IPS-20b (cell line): ENCODE data around the gene PAPSS1.

Experiments
- H3K27ac ChIP-seq: one replicate; pipeline ENCODE4 v1.5.1; 2013; ENCODE audit warnings: low read length
- H3K27me3 ChIP-seq: 2 replicates; pipeline ENCODE4 v1.6.1; 2013; ENCODE audit warnings: mild to moderate bottlenecking, low read length, inconsistent platforms; ENCODE audit not compliant: insufficient read depth
- H3K36me3 ChIP-seq: 2 replicates; pipeline ENCODE4 v1.6.1; 2013; ENCODE audit warnings: low read depth, mild to moderate bottlenecking, inconsistent platforms, low read length, moderate library complexity; ENCODE audit not compliant: insufficient read depth
- H3K4me1 ChIP-seq: 2 replicates; pipeline ENCODE4 v1.6.1; 2013; ENCODE audit warnings: mild to moderate bottlenecking, control low read depth, inconsistent platforms, low read length, moderate library complexity; ENCODE audit not compliant: insufficient read depth
- H3K4me3 ChIP-seq: 2 replicates; pipeline ENCODE4 v1.5.1; 2013; ENCODE audit warnings: mild to moderate bottlenecking, low read length, inconsistent platforms
- H3K9ac ChIP-seq: 2 replicates; pipeline ENCODE4 v1.6.1; 2013; ENCODE audit warnings: low read depth, mild to moderate bottlenecking, inconsistent platforms, low read length, moderate library complexity
- H3K9me3 ChIP-seq: 2 replicates; pipeline ENCODE4 v1.6.1; 2013; ENCODE audit warnings: mild to moderate bottlenecking, low read depth, low read length, inconsistent platforms; ENCODE audit not compliant: insufficient read depth

PAPSS1 gene

DNA sequence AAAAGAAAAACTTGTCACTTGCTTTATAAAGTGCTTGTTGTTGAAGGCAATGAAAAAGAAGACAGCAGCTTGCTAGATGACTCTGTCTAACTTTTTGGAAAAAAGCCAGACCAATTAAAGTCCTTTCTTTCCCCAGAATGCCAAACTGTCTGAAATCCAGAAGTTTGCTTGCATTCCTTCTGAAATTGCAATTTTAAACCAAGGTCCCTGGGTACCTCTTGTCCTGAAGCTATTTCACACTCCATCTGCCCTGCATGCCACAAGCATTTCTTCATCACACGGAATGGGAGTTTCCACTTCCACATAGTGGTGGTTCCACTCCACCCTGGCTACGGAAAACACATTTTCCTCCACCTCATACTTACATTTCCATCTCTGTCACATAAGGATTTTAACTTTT, 101.0 kb downstream of the PAPSS1 start:
- Histone ChIP-seq H3K9me3 (peaks cover 4% of the 10 kb centered on the region; the same call in 1 of the 2 replicates), H3K9ac (no peak overlapping the region), H3K4me3 (no peak overlapping the region), H3K27me3 (no peaks in the 10 kb centered on the region), H3K27ac (no peak overlapping the region), H3K4me1 (no peaks in the 10 kb centered on the region), H3K36me3 (peaks cover 1% of the 10 kb centered on the region; the same call in 1 of the 2 replicates)

DNA sequence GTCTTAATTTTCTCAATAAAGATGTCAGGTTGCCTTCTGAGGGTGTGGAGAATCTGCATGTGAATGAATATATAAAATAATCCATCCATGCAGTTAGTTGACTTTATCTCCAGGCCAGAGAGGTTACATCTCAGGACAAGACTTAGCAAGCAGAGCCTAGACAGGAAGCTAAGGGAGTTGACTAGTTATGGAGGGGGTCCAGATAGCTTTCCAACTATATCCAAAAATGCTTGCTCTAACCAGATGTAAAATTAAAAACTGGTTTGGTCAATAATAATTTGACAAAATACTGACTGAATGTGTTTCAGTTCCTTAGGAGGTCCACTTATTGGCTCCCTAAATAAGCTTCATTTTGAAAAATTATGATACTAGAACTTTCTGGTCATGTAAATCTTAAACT, 101.4 kb downstream of the PAPSS1 start:
- no peaks in the 10 kb centered on the region for H3K27me3 ChIP-seq
- H3K27ac ChIP-seq = no peak overlapping the region
- H3K4me3 ChIP-seq = no peak overlapping the region
- H3K4me1 ChIP-seq = no peaks in the 10 kb centered on the region
- H3K9ac ChIP-seq = no peak overlapping the region
- peaks cover 4% of the 10 kb centered on the region; the same call in 1 of the 2 replicates for H3K9me3 ChIP-seq
- H3K36me3 ChIP-seq = peaks cover 3% of the 10 kb centered on the region; the same call in 1 of the 2 replicates

DNA sequence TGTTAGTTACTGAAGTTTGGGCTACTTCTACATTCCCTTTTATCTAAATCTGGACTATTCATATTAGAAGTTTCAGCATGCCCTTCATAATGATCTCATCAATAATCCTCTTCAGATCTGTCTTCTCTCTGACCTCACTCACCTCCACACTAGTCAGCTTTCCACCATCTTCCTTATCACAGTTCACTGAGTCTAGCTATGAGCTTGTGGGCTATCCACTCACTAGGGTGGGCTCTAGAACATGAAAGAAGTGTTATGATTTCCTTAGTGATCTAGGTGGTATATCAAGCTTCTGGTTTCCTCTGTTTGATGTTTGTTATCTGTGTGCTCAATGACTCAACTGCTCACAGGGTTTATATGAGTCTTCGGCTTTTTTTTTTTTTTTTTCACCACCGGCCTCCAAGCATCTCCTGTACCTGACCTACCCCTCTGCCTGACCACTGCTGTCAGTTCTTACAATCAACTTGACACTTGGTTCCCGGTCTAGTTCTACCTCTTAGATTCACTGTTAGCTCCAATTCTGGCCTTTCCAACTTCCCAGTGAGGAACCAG, 103.1 kb downstream of the PAPSS1 start:
- Histone ChIP-seq H3K4me3 (no peak overlapping the region), H3K9ac (no peak overlapping the region), H3K27ac (no peak overlapping the region), H3K27me3 (no peaks in the 10 kb centered on the region), H3K9me3 (no peaks in the 10 kb centered on the region; the same call in 1 of the 2 replicates), H3K4me1 (no peaks in the 10 kb centered on the region), H3K36me3 (peaks cover 9% of the 10 kb centered on the region; the same call in 1 of the 2 replicates)

DNA sequence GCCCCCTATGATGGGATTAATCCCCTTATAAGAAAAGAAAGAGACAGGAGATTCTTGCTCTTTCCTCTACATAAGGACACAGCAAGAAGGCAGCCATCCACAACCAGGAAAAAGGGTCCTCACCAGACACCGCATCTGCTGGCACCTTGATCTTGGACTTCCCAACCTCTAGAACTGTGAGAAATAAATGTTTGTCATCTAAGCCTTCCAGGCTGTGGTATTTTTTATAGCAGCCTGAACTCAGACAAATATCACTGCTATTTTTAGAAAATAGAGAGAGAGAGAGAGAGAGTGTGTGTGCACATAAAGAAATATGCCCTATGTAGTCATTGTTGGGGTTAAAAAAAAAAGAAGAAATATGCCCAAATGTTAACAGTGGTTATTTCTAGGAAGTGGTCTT, 104.2 kb downstream of the PAPSS1 start:
- Histone ChIP-seq H3K4me1 (no peaks in the 10 kb centered on the region), H3K9ac (no peak overlapping the region), H3K9me3 (no peaks in the 10 kb centered on the region; the same call in 1 of the 2 replicates), H3K36me3 (peaks cover 9% of the 10 kb centered on the region; the same call in 1 of the 2 replicates), H3K27ac (no peak overlapping the region), H3K27me3 (no peaks in the 10 kb centered on the region), H3K4me3 (no peak overlapping the region)

DNA sequence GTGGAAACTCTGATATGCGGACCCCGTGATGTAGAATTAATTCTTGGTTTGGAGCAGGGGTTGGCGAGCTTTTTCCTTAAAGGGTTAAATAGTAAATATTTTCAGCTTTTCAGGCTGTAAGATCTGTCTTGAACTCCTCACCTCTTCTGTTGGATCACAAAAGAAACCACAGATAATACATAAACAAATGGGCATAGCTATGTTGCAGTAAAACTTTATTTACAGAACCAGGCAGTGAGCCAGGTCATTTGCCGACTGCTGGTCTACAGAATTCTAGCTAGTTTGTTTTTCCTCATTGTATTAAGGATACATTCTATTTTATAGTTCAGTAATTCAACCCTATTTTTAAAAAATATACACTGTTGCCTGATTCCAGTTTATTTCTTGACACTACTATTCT, 116.6 kb downstream of the PAPSS1 start:
- no peak overlapping the region for H3K27ac ChIP-seq
- no peaks in the 10 kb centered on the region for H3K36me3 ChIP-seq
- no peaks in the 10 kb centered on the region for H3K4me1 ChIP-seq
- H3K9me3 ChIP-seq = no peaks in the 10 kb centered on the region
- H3K9ac ChIP-seq = no peak overlapping the region
- H3K4me3 ChIP-seq = no peak overlapping the region
- no peaks in the 10 kb centered on the region for H3K27me3 ChIP-seq

DNA sequence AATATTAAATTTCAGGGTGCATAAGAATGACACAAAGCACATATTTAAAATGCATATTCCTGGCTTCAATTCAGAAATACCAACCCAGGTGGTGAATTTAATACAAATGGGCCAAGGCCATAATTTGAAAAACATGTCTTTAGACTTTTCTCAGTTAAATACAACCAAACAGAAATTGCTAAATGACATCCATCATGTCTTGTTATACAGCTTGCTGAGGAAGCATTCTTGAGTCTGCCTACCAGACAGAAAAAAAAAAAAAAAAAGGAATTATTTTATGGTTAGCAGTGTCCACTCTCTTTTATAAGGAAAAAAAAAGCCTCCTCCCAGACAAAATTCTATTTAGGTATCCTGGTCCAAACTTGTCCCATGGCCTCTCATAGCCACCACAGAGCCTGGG, 119.1 kb downstream of the PAPSS1 start:
- Histone ChIP-seq H3K4me1 (no peaks in the 10 kb centered on the region), H3K9me3 (no peaks in the 10 kb centered on the region), H3K4me3 (no peak overlapping the region), H3K9ac (no peak overlapping the region), H3K27me3 (no peaks in the 10 kb centered on the region), H3K36me3 (no peaks in the 10 kb centered on the region), H3K27ac (no peak overlapping the region)

DNA sequence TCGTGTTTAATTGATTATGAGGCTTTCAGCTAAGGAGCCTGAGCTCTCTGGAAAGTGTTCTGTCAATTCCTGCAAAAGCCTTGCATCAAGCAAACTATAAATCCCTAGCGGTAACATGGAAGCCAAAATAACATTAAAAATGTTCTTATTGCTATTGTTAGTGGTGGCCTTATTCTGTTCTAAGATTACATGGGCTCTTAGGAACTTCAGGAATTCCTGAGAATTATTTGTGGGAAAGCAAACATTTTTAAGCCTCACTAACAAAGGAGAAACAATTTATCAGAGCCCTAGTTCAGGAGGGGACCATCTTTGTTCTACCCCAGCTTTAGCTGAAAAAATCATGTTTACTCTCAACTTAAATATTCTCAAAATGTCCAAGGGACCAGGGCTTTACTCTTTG, 119.6 kb downstream of the PAPSS1 start:
- Histone ChIP-seq H3K27me3 (no peaks in the 10 kb centered on the region), H3K36me3 (no peaks in the 10 kb centered on the region), H3K4me3 (no peak overlapping the region), H3K9me3 (no peaks in the 10 kb centered on the region), H3K4me1 (no peaks in the 10 kb centered on the region), H3K27ac (no peak overlapping the region), H3K9ac (no peak overlapping the region)

DNA sequence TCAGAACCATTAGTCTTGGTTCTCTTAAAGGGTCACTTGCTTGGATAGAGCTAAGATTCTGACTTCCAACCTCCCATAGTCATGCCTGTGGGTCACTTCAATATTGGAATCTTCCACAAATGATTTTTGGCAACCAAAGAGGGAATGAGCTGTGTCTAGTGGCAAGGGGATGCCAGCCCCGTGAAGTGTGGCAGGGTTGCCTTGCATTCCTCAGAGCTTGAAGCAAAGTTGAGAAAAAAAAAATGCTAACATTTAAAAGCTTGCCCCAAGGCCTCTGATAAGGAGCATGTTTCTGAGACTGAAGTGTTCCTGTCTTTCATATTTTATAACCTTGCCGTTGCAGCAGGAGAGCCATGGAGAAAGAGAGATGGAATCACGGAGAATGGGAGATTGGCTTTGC, 120.2 kb downstream of the PAPSS1 start:
- Histone ChIP-seq H3K9me3 (no peaks in the 10 kb centered on the region), H3K36me3 (no peaks in the 10 kb centered on the region), H3K27ac (no peak overlapping the region), H3K4me3 (no peak overlapping the region), H3K27me3 (no peaks in the 10 kb centered on the region), H3K4me1 (no peaks in the 10 kb centered on the region), H3K9ac (no peak overlapping the region)

DNA sequence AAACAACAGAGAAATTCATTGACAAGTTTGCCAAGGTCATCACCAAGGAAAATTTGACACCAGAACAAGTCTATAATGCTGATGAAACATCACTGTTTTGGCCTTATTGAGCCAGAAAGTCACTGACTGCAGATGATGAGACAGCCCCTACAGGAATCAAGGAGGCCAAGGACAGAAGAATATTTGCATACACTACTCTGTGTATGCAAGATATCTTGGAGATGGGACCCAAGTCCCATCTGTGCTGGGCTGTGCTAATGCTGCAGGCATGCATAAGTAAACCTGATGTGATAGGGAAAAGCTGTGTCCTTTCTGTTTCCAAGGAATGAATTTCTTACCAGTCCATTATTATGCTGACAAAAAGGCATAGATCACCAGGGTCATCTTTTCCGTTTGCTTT, 126.8 kb downstream of the PAPSS1 start:
- Histone ChIP-seq H3K36me3 (no peaks in the 10 kb centered on the region), H3K4me3 (no peak overlapping the region), H3K4me1 (no peaks in the 10 kb centered on the region), H3K27me3 (no peaks in the 10 kb centered on the region), H3K27ac (no peak overlapping the region), H3K9me3 (peaks cover 7% of the 10 kb centered on the region; the same call in 1 of the 2 replicates), H3K9ac (no peak overlapping the region)

DNA sequence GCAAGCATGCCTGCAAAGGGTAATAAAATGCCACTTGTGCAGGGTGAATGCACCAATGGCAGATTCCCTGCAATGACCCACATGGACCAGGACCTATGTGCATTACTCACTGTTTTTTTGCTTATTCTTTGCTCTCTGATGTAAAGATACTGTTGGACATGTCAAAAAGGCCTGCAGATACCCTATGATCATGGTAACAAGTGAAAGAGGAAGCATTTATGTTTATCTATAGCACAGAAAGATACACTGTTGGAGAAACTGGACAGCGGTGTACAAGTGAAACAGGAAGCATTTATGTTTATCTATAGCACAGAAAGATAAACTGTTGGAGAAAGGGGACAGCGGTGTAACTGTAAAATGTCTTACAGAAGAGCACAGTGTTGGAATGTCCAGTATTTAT, 127.5 kb downstream of the PAPSS1 start:
- no peak overlapping the region for H3K4me3 ChIP-seq
- no peak overlapping the region for H3K27ac ChIP-seq
- peaks cover 7% of the 10 kb centered on the region; the same call in 1 of the 2 replicates for H3K9me3 ChIP-seq
- H3K9ac ChIP-seq = no peak overlapping the region
- H3K27me3 ChIP-seq = no peaks in the 10 kb centered on the region
- H3K4me1 ChIP-seq = no peaks in the 10 kb centered on the region
- H3K36me3 ChIP-seq = no peaks in the 10 kb centered on the region

DNA sequence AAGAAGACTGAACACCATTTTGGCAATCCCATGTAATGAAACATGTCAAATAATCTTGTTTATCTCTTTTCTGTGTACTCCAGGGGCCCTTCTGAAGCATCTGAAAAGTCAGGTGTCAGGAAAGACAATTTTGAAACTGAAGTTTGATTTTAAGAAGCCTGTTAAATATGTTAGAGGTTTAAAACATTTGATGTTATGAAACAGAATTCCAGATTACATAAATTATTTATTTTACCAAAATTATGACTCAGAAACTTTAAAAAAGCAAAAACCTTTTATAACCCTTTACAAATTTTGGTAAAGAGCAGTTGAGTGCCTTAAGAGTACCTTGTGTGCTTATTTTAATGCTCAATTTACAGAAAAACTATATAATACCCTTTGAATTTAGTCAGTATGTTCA, 130.8 kb downstream of the PAPSS1 start:
- Histone ChIP-seq H3K9me3 (peaks cover 7% of the 10 kb centered on the region; the same call in 1 of the 2 replicates), H3K36me3 (no peaks in the 10 kb centered on the region), H3K9ac (no peak overlapping the region), H3K27me3 (no peaks in the 10 kb centered on the region), H3K4me1 (no peaks in the 10 kb centered on the region), H3K4me3 (no peak overlapping the region), H3K27ac (no peak overlapping the region)

DNA sequence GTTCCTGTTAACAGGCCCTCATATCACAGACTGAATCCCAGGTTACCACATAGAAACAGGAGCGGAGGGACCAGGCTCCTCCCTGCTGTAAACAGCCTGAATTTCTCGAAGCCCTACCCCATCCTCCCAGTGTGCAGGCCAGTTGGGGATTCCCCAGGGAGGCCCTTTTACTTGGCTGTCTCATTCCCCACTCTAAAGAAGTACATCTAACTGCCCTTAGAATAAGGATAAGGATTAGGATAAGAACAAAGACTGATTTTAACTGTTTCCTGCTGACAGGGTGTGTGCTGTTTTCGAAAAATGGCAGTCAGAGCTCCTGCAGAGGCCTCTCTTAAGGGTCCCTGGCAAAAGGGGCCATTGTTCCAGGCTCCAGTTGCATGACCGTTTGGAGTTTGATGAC, 133.7 kb downstream of the PAPSS1 start:
- Histone ChIP-seq H3K4me3 (no peak overlapping the region), H3K27ac (no peak overlapping the region), H3K9ac (no peak overlapping the region), H3K4me1 (no peaks in the 10 kb centered on the region), H3K9me3 (peaks cover 7% of the 10 kb centered on the region; the same call in 1 of the 2 replicates), H3K27me3 (no peaks in the 10 kb centered on the region), H3K36me3 (no peaks in the 10 kb centered on the region)
